ENCODE results near the gene ACTR1B. TPM values are rescaled to one million over a fixed set of nuclear protein-coding genes. Genes with fewer than 3 reads are reported as not detected.

ACTR1B gene
- polyA plus RNA-seq, 3 donors = 8.9 to 64.4 (median 9.9) TPM

DNA sequence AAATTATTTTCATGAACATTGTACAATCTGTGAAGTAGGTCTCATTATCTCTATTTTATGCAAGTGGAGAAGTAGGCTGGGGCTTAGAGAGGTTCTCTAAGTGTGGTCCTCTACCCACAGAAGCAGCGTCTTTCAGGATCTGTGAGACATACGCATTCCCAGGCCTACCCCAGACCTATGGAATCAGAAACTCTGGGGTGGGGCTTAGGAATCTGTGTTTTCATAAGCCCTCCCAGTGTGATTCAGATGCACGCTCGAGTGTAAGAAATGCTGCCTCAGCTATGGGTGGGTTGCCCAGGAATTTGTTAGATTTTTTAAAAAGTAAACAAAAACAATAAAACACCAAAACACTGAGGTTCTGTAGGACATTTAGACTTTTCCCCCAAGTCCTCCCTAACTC, 34.7 kb upstream of the ACTR1B start:
- Histone ChIP-seq H3K9ac (ENCODE audit: insufficient read depth, low read length, poor library complexity, severe bottlenecking) (no peak overlapping the region), H3K79me2 (ENCODE audit: insufficient read depth, low read length) (no peaks in the 10 kb centered on the region), H3K4me1 (ENCODE audit: control insufficient read depth in 1 of 2, insufficient read depth in 2 of 2, low read length in 2 of 2) (no peaks in the 10 kb centered on the region), H3K27me3 (ENCODE audit: control insufficient read depth in 2 of 2, insufficient read depth in 2 of 2, low read length in 2 of 2) (no peaks in the 10 kb centered on the region), H3K4me3 (replicated peaks in 1 of 3; ENCODE audit: low read depth in 2 of 3, low read length in 3 of 3) (no peak overlapping the region), H2AFZ (ENCODE audit: insufficient read depth, low read depth, low read length, poor library complexity, severe bottlenecking) (no peak overlapping the region), H3K9me3 (replicated peaks in 1 of 2; ENCODE audit: control insufficient read depth in 1 of 2, insufficient read depth in 1 of 2, low read length in 2 of 2) (no peaks in the 10 kb centered on the region), H4K20me1 (ENCODE audit: insufficient read depth, low read length) (no peaks in the 10 kb centered on the region), H3K27ac (ENCODE audit: low read depth in 1 of 2, low read length in 2 of 2) (no peak overlapping the region), H3K36me3 (replicated peaks in 1 of 2; ENCODE audit: control insufficient read depth in 1 of 2, insufficient read depth in 2 of 2, low read length in 2 of 2) (no peaks in the 10 kb centered on the region), H3K4me2 (replicated peaks; ENCODE audit: extremely low read depth, low read length, poor library complexity, severe bottlenecking) (no peak overlapping the region)
- no peak for DNase-seq
- Mint-ChIP-seq H3K9me3 (peaks cover 0 to 3% (median 0%) of the 10 kb centered on the region in 7 donors), H3K27me3 (ENCODE audit: low read depth in 3 of 3) (peaks cover 2 to 4% (median 3%) of the 10 kb centered on the region in 3 donors), H3K4me1 (peaks cover 10% of the 10 kb centered on the region), H3K4me3 (no peak overlapping the region), H3K27ac (no peak overlapping the region), H3K36me3 (no peaks in the 10 kb centered on the region)
- WGBS (ENCODE audit: insufficient coverage) = no CpG with 5 or more reads among the region's 4 CpGs
- intact Hi-C loops (cut with micrococcal nuclease) = no loop called here
- TF ChIP-seq, protein P1, sequence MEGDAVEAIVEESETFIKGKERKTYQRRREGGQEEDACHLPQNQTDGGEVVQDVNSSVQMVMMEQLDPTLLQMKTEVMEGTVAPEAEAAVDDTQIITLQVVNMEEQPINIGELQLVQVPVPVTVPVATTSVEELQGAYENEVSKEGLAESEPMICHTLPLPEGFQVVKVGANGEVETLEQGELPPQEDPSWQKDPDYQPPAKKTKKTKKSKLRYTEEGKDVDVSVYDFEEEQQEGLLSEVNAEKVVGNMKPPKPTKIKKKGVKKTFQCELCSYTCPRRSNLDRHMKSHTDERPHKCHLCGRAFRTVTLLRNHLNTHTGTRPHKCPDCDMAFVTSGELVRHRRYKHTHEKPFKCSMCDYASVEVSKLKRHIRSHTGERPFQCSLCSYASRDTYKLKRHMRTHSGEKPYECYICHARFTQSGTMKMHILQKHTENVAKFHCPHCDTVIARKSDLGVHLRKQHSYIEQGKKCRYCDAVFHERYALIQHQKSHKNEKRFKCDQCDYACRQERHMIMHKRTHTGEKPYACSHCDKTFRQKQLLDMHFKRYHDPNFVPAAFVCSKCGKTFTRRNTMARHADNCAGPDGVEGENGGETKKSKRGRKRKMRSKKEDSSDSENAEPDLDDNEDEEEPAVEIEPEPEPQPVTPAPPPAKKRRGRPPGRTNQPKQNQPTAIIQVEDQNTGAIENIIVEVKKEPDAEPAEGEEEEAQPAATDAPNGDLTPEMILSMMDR (IDR thresholded peaks at IDR 0.05) = no peak

GRCh38 chr2:97697252-97698235, 33.7 kb upstream of the ACTR1B start:
- DNase-seq = peak; percentile 76 to 87 (median 82)
- intact Hi-C loops (cut with micrococcal nuclease) = loop anchor here in 1 of 2 donors (2.0 kb wide), 1 partner anchor 107 kb away; no protein-coding TSS in a partner anchor
- Histone ChIP-seq H3K4me1 (ENCODE audit: control insufficient read depth in 1 of 2, insufficient read depth in 2 of 2, low read length in 2 of 2) (no peaks in the 10 kb centered on the region), H3K79me2 (ENCODE audit: insufficient read depth, low read length) (no peaks in the 10 kb centered on the region), H3K9ac (ENCODE audit: insufficient read depth, low read length, poor library complexity, severe bottlenecking) (no peak overlapping the region), H2AFZ (ENCODE audit: insufficient read depth, low read depth, low read length, poor library complexity, severe bottlenecking) (peak overlapping the region; percentile 21), H3K27me3 (ENCODE audit: control insufficient read depth in 2 of 2, insufficient read depth in 2 of 2, low read length in 2 of 2) (no peaks in the 10 kb centered on the region), H3K9me3 (replicated peaks in 1 of 2; ENCODE audit: control insufficient read depth in 1 of 2, insufficient read depth in 1 of 2, low read length in 2 of 2) (no peaks in the 10 kb centered on the region), H3K4me2 (replicated peaks; ENCODE audit: extremely low read depth, low read length, poor library complexity, severe bottlenecking) (peak overlapping the region; percentile 37), H3K36me3 (replicated peaks in 1 of 2; ENCODE audit: control insufficient read depth in 1 of 2, insufficient read depth in 2 of 2, low read length in 2 of 2) (no peaks in the 10 kb centered on the region), H4K20me1 (ENCODE audit: insufficient read depth, low read length) (no peaks in the 10 kb centered on the region), H3K27ac (ENCODE audit: low read depth in 1 of 2, low read length in 2 of 2) (no peak overlapping the region), H3K4me3 (replicated peaks in 1 of 3; ENCODE audit: low read depth in 2 of 3, low read length in 3 of 3) (no peak overlapping the region)
- Mint-ChIP-seq H3K36me3 (no peaks in the 10 kb centered on the region), H3K9me3 (peaks cover 0 to 3% (median 0%) of the 10 kb centered on the region in 7 donors), H3K4me1 (peaks cover 10% of the 10 kb centered on the region), H3K4me3 (peak overlapping the region; percentile 24 to 27), H3K27ac (peak overlapping the region in 1 of 7 donors; percentile 23), H3K27me3 (ENCODE audit: low read depth in 3 of 3) (peaks cover 2 to 4% (median 3%) of the 10 kb centered on the region in 3 donors)
- WGBS (ENCODE audit: insufficient coverage) = 44% methylated on average over 6 of the region's 14 CpGs
- TF ChIP-seq, protein P1 (IDR thresholded peaks at IDR 0.05) = peak; percentile 89
